ENCODE data around the gene PARVB.

- no peak for TF ChIP-seq CTCF (IDR thresholded peaks at IDR 0.05)
- TF ChIP-seq POLR2A (IDR thresholded peaks at IDR 0.05), result no peak
- TF ChIP-seq EP300 (IDR thresholded peaks at IDR 0.05), result no peak
Observed at GRCh38 chr22:44175676-44176075, 151.6 kb downstream of the PARVB start.
